T-helper 22 cell (primary cell): Measurements from ENCODE around the gene ITGAX.

Source experiments
- DNase-seq: peaks from one replicate; pipeline ENCODE4 v3.0.0-alpha.2; 2020; ENCODE audit warnings: low read depth

Gene ITGAX

DNA sequence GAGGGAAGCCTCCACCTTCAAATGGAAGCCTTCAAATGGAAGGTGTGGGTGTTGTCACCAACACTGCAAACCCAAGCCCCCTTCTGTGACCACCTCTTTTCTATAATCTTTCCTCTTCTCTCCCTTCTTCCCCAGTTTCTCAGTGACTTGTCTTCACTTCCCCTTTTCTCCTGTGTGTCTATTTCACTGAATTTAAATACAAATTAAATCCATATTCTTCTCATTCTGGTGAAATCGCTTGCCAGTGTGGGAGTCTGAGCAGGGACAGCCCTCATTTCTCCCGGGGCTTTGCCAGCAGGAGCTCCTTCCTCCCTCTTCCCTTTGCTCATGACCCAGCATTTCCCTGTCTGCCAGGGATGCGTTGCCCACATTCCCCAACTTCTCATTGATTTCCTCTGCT is 6.4 kb upstream of the ITGAX start:
- no peak for DNase-seq

DNA sequence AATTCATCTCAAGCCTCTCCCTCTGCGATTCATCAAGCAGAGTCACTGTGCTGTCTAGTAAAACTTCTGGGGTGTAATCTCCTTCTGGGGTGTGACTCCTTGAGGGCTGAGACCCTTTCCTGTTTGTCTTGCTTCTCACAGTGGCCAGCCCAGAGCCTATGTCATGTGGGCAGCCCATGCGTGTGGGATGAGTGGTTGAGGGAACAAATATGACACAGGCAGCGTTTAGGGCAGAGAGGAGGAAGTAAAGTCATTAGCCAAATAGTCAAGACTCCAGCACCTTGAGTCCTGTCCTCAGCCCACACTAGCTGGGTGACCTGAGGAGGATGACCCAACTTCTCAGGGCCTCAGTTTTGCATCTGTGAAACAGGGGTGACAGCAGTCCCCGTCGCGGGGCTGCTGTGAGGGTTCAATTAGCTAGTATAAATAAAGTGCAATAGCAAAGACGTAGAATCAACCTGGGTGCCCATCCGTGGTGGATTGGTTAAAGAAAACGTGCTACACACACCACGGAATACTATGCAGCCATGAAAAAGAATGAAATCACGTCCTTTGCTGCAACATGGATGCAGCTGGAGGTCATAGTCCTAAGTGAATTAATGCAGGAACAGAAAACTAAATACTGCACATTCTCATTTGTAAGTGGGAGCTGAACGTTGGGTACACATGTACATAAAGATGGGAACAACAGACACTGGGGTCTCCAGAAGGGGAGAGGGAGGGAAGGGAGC is 4.5 kb upstream of the ITGAX start:
- no peak for DNase-seq

DNA sequence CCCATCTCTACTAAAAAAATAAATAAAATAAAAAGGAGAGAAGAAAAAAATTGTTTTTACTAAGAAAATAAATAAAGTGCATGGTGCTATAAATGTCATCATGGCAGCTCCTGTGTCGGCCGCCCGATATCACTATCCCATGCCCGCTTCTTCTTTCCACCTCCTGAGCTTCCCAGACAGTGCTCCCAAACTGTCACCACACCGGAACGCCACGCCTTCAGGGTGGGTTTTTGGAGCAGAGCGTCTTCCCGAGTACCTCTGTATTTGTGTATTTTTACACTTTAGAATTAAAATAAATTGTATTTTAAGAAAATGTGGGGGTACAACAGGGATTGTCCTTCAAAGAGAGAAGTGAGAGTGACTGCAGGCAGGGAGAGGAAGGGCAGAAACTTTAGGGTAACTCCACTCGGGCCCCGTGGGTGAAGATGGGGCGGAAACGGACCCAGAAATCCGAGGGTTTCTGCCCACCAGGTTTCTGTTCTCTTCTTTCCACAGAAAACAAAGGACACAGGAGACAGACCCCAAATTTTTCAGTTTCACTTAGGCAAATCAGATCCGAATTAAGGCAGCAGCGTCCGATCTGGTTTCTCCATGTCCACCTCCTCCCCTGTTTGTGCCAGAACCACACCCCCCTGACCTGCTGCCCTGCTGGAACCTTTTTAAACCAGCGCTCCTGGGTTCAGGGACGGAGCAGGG is 3.6 kb upstream of the ITGAX start:
- DNase-seq = no peak

DNA sequence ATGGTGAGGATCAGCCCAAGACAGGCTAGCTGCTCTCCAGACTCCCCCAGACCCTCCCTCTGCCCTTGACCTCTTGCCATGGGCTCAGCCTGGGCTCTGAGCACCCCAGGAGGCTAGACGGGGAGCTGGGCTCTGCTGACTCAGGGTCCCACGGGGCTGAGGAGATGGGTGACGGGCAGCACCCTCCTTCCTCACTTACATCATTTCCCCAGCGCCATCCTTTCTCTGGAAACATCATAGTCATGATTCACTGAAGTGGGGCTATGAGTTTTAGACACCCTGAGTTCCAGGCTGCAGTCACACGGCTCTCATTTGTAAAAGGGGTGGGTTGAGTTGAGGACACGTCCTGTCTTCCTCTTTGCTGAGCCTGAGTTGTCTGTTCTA is 3.0 kb upstream of the ITGAX start:
- no peak for DNase-seq

DNA sequence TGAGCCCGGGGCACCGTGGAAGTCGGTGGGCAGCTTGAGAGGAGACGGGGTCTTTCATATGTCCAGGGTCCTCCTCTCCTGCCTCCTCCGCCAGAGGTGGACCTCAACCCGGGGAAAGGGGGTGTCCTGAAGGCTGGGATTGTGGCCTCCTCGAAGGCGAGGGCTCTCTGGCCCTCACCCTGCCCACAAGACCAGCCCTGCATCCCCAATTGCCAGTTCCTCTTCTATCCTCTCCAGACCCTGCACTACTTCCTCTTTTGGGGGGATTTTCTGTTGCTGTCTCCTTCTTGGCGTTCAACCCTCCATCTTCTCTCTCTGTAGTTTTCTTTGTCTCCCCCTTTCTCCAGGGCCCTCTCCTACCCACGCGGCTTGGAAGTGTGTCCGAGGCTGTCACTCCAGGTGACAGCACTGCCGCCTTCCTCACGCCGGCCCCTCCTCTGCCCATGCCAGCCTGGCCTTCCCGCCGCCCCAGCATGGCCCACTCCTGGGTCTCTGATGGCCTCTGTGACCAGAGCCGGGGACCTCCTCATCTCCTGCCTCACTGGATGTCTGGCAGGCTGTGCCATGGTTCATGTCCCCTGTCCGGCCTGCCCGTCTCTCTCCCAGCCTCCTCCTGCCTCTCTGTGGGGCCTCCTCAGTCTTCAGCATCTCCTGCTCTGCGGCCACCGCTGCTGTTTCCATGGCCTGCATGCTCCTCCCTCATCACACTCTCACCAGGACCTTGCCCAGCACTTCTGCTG is 2.4 kb upstream of the ITGAX start:
- DNase-seq = no peak

DNA sequence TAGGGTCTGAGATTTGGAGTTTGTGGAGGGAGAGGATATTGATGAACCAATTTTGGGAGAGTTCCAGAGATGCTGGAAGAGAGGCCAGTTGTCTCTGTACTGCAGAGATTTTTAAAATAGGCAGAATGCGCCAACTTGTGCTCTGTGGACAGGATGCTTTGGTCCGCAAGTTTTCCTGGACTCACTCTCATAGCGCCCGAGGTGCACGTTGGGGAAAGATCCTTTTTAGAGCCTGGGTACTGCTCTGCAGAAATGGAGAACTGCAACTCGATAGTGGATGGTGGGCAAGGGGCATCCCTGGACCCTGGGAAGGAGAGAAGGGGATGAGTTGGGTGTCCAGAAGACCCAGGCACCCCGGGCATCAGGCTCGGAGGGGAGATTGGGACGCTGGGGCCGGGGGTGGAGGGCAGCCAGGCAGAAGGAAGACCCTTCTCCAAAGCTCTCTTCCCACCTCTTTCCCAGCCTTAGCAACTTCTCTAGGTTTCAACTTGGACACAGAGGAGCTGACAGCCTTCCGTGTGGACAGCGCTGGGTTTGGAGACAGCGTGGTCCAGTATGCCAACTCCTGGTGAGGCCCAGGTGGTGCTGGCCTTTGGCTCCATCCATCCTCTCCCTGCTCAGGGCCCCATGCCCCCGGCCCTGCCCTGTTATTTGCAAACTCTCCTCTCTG is 590 bp downstream of the ITGAX start:
- no peak for DNase-seq

DNA sequence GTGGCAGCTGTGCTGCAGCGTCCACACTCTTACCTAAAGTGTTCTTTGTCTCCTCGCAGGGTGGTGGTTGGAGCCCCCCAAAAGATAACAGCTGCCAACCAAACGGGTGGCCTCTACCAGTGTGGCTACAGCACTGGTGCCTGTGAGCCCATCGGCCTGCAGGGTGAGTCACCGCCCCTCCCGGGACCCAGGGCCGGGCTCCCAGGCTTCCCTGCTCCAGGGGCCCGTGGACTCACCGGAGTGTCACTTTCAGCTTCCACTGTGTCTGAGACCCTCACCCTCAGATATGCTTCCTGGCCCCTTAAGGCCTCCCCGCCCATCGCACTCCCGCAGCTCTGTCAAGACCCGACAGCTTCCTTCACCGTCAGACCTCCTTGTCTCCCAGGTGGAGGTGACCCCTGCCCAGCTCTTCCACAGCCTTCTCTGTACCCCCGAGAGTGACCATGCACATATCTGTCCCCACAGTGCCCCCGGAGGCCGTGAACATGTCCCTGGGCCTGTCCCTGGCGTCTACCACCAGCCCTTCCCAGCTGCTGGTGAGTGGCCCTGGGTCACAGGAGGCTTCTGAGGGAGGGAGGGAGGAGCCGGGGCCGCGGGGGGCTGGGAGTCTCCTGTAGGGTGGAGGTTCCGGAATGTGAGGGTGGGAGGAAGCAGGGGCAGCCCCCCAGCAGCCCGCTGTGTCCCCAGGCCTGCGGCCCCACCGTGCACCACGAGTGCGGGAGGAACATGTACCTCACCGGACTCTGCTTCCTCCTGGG is 1.8 kb downstream of the ITGAX start:
- no peak for DNase-seq

DNA sequence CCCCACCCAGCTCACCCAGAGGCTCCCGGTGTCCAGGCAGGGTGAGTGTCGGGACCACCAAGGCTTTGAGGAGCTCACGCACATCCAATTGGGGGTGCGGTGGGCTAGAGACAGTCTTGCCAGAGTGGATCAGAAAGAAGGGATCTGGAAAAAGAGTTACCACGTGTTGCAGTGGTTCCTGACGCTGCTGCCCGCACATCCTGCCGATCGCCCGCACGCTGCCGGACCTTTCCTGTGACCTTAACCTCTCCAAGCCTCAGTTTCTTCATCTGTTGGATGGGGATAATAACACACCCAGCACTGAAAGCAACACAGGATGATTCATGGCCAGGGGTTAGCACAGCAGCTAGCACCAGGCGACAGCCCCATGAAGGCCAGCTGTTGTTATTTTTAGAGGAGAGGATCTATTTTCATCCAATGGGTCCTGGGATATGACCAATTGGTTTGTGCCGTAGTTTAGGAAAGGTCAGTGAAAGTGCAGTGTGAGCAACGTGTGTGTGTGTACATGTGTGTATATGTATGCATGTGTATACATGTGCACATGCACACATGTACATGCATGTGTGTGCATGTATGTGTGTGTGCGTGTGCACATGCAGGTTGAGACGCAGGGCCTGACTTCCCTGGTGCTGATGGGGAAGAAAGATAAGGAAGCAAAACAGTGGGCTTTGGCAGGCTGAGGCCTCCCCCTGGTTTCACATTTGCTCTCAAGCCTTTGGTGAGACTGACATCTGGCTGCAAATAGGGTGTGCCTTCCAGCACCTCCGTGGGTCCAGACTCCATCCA is 2.5 kb downstream of the ITGAX start:
- DNase-seq = no peak

DNA sequence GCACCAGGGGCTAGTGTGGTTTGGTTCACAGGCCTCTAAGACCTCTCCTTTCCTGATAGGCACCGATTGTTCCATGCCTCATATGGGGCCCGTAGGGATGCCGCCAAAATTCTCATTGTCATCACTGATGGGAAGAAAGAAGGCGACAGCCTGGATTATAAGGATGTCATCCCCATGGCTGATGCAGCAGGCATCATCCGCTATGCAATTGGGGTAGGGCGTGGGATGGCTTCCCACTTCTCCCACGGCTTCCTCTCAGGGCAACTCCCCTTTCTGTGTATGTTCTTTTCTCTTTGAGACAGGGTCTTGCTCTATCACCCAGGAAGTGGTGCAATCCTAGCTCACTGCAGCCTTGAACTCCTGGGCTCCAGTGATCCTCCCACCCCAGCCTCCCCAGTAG is 5.3 kb downstream of the ITGAX start:
- no peak for DNase-seq

DNA sequence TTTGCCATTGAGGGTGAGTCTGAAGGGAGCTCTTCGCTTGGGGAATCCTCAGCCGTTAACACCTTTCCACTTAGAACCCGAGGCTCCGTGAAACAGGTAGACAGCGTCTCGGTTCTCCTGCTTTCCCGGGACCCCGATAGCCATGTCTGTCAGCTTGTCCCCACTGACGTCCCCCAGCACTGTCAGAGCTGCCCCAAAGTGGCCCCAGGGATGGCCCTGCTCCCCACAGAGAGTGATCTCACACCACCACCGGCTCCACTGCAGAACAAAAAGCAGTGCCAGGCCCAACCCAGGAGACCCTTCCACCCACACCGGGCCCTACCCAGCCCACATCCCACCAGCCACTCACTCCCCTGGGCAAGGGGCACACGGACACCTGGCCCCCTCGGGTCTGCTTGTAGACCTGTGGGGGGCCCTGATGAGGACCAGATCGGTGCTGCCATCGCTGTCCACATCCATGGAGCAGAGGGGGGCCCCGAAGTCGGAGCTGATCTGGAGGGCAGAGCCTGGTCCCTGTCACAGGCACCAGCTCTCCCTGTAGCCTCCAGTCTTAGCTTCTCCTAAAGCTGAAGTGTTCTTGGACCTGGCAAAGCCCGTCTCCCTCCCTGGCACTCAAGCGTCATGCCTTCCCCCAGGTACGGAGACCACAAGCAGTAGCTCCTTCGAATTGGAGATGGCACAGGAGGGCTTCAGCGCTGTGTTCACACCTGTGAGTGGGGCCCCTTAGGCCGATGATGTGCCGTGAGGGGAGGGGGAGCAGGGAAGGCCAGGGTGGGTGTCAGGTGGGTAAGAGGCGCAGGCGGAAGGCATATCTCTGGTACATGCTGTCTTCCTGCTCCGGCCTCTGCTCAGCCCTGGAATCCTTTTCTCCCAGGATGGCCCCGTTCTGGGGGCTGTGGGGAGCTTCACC is 6.5 kb downstream of the ITGAX start:
- DNase-seq = no peak

DNA sequence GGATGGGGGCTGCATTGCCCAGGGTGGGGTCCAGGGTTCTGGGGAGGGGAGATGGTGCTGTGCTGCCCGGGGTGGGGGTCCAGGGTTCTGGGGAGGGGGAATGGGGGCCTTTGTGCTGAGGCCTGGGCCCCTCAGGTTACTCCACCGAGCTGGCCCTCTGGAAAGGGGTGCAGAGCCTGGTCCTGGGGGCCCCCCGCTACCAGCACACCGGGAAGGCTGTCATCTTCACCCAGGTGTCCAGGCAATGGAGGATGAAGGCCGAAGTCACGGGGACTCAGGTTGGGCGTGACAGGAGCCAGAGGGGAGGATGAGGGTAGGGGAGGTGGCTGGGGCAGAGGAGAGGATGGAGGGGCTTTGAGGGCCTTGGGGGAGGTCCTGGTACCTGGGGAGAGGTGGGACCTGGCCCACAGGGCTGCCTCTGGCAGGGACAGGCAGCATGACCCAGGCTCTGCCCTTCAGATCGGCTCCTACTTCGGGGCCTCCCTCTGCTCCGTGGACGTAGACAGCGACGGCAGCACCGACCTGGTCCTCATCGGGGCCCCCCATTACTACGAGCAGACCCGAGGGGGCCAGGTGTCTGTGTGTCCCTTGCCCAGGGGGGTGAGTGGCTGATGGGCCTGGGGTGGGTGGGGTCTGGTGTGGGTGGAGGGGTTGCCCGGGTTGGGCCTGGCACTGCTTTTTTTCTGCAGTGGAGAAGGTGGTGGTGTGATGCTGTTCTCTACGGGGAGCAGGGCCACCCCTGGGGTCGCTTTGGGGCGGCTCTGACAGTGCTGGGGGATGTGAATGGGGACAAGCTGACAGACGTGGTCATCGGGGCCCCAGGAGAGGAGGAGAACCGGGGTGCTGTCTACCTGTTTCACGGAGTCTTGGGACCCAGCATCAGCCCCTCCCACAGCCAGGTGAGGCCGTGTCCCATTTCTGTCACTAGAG is 7.8 kb downstream of the ITGAX start:
- DNase-seq = no peak

DNA sequence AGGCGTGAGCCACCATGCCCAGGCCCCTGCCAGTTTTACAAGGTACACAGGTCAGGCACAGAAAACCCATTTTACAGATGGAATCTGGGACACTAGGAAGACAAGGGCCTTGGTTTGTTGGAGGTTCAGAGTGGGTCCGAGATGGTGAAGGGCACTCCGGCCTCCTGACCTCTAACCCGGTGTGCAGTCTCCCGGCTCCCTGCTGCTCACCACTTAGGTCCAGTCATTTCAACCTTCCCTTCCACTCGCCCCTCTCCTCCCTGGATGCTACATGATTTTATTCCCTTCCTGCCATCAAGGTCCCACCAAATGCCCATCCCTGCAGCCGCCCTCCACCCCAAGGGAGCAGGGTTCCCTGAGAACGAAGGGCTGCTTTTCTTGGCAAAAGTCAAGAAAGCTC is 8.7 kb downstream of the ITGAX start:
- no peak for DNase-seq

DNA sequence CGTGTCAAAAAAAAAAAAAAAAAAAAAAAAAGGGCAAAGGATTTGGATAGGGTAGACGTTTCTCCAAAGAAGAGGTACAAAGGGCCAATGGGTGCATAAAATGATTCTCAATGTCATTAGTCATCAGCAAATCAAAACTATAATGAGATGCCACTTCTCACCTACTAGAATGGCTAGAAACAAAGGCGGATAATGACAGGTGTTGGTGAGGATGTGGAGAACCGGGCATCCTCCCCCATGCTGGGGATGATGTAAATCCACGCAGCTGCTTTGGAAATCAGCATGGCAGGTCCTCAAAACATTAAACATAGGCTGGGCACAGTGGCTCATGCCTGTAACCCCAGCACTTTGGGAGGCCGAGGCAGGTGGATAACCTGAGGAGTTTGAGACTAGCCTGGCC is 9.4 kb downstream of the ITGAX start:
- no peak for DNase-seq

DNA sequence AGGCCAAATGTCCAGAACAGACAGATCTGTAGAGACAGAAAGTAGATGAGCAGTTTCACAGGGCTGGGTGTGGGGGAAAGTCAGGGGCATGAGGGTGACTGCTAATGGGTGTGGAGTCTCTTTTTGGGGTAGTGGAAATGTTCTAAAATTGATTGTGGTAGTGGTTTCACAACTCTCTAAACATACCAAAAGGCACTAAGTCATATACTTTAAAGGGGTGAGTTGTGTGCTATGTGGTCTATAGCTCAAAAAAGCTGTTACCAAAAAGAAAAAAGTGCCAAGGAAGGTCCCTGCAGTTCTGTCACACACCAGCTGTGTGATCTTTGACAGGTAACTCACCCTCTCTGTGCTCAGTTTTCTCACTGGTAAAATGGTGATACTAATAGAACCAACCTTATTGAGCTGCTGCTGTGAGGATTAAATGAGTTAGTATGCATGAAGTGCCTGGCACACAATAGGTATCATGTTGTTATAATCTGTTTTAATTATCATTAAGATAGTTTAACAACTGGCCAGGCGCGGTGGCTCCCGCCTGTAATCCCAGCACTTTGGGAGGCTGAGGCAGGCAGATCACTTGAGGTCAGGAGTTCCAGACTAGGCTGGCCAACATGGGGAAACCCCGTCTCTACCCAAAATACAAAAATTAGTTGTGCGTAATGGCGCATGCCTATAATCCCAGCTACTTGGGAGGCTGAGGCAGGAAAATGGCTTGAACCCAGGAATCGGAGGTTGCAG is 10.3 kb downstream of the ITGAX start:
- DNase-seq = no peak

DNA sequence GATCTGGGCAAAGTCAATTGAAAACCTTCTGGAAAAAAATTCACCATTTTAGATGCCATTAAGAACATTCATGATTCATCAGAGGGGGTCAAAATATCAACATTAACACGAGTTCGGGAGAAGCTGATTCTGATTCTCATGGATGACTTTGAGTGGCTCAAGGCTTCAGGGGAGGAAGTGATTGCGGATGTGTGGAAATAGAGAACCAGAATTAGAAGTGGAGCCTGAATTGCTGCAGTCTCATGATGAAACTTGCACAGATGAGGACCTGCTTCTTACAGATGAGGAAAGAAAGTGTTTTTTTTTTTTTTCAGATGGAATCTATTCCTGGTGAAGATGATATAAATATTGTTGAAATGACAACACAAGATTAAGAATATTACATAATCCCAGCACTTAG is 12.9 kb downstream of the ITGAX start:
- DNase-seq = no peak

DNA sequence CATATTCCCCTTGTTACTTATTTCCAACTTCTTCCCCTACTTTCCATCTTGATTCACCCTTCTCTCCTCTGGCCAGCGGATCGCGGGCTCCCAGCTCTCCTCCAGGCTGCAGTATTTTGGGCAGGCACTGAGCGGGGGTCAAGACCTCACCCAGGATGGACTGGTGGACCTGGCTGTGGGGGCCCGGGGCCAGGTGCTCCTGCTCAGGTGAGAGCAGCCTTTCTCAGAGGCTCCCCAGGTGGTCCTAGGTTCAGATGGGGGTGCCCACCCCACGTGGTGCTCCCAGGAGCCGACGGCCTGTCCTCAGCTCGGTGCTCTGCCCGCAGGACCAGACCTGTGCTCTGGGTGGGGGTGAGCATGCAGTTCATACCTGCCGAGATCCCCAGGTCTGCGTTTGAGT is 16.0 kb downstream of the ITGAX start:
- no peak for DNase-seq

DNA sequence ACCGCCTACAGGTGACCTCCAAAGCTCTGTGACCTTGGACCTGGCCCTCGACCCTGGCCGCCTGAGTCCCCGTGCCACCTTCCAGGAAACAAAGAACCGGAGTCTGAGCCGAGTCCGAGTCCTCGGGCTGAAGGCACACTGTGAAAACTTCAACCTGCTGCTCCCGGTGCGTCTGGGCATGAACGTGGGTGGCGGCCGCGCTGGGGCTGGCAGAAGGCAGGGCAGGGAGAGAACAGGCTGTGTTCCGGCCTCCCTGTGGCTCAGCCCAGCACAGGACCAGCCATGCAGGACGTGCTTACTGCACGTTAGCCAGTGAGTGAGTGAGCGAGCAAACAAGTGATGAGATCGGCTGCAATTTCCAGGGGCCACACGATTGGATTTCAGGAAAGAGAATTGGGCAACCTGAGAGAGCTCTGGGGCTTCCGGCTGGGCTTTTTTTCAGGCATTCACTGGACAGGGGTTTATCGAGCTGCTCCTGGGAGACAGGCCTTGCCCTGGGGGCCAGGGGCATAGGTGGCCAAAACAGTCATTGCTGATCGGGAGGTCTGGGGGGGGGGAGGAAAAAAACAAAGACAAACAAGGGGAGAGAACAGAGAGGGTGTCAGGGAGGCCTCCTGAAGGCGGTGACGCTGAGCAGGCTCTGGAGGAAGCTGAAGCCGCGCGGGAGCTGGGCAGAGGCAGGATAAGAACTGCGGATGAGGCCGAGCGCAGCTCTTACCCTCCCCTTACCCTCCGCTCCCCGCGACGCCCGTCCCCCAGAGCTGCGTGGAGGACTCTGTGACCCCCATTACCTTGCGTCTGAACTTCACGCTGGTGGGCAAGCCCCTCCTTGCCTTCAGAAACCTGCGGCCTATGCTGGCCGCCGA is 16.9 kb downstream of the ITGAX start:
- no peak for DNase-seq
